Measurements from ENCODE around the gene SNX5.

- TF ChIP-seq CTCF (optimal IDR thresholded peaks at IDR 0.05 in 1 of 3, IDR thresholded peaks at IDR 0.05 in 1 of 3, conservative IDR thresholded peaks at IDR 0.05 in 1 of 3; ENCODE audit: extremely low read depth in 1 of 3, insufficient read depth in 2 of 3, low read length in 3 of 3) (no peak), EZH2 (IDR thresholded peaks at IDR 0.05; ENCODE audit: low read length) (no peak)
Measured at GRCh38 chr20:17948442-17948841, 20.2 kb downstream of the SNX5 start.

Data from keratinocyte (primary cell).